GM18867 (cell line): ENCODE measurements around the gene MAGI1.

Experiments
- ATAC-seq: cut with Tn5 transposase; IDR thresholded peaks from one replicate; pipeline ENCODE4 v1.9.1; 2021; ENCODE audit warnings: mild to moderate bottlenecking, moderate library complexity; ENCODE audit not compliant: unreplicated experiment

The MAGI1 gene

GRCh38 chr3:65313666-65314065 lies 725.1 kb downstream of the MAGI1 start:
- no peak for ATAC-seq

- ATAC-seq: no peak
Observed at GRCh38 chr3:65305836-65306235, 732.9 kb downstream of the MAGI1 start.
